ENCODE data around the gene CACNG6. TPM values are rescaled to one million over a fixed set of nuclear protein-coding genes. Genes with fewer than 3 reads are reported as not detected.
"Not testable (repeated sequence)": the region's sequence is repeated elsewhere in the genome, so short reads cannot be mapped to it uniquely, and the experiment has no call there.

The CACNG6 gene
- polyA plus RNA-seq, 1 experiment: 0.04 TPM

DNA sequence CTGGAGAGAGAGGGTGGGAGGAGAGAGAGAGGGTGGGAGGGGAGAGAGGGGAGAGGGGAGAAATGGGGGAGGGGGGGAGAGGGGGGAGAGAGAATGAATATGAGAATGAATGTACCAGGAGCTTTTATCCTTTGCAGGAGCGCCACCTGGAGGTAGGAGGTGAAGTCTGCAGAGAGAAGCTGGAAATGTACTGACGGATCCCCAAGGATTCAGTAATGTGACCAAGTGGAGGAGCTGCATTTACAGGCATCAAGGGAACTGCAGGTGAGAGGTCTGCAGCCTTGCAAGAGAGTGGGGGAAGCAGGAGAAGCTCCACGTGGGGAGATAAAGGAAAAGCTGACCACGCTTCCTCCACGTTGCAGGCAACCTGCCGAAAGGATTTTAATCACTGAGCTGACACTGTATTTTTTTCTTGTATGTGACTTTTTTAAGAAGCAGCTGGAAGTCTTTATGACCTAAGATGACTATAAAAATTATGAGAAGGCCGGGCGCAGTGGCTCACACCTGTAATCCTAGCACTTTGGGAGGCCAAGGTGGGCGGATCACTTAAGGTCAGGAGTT lies 38.6 kb downstream of the CACNG6 start:
- no peaks in the 10 kb centered on the region; the same call in 1 of the 2 replicates for H3K27me3 ChIP-seq (ENCODE audit: control insufficient read depth, insufficient read depth, low read length)
- no peak overlapping the region for H3K4me3 ChIP-seq (ENCODE audit: low read depth, low read length)
- ChIA-PET CTCF (interaction anchor here (0.6 to 9.3 kb wide), 23 partner anchors 9 to 275 kb away, joined by 3 to 182 read pairs (median 4); partner anchors contain the start of gene CACNG6), POLR2A (no interaction called here)
- no peaks in the 10 kb centered on the region for H3K36me3 ChIP-seq (ENCODE audit: control insufficient read depth, insufficient read depth, low read length)
- TF ChIP-seq, protein P1, sequence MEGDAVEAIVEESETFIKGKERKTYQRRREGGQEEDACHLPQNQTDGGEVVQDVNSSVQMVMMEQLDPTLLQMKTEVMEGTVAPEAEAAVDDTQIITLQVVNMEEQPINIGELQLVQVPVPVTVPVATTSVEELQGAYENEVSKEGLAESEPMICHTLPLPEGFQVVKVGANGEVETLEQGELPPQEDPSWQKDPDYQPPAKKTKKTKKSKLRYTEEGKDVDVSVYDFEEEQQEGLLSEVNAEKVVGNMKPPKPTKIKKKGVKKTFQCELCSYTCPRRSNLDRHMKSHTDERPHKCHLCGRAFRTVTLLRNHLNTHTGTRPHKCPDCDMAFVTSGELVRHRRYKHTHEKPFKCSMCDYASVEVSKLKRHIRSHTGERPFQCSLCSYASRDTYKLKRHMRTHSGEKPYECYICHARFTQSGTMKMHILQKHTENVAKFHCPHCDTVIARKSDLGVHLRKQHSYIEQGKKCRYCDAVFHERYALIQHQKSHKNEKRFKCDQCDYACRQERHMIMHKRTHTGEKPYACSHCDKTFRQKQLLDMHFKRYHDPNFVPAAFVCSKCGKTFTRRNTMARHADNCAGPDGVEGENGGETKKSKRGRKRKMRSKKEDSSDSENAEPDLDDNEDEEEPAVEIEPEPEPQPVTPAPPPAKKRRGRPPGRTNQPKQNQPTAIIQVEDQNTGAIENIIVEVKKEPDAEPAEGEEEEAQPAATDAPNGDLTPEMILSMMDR (IDR thresholded peaks at IDR 0.05; ENCODE audit: insufficient read depth, low read depth, low read length): peak; percentile 77
- DNase-seq (ENCODE audit: low read depth): no peak

DNA sequence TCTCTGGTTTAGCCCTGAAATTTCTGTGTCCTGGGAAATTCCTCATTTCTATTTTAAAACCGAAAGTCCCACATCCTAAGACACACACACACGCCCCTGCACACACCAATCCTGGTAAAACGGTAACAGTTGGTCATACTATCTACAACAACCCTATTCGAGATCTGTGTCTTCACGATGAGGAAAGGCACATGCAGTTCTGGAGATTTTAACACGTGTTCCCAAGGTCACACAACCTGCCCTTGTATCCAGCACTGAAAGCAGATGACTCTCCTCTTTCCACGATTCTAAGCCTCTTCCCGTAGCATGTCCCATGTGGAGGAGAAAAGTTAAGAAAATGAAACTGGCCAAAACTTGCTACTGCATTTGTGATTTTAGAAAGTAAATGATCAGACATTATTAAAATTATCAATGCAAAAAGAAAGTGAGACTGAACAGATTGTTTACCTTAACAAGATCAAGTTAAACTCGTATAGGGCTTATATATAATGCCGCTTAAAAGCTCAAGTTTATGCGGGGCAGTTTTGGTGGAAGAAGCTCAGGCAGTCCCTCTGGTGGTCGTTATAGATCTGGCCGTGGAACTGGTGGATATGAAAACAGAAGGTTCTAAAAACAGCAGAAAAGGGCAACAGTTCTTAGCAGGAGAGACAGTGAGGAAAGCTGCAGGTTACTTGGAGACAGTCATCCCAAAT lies 39.6 kb downstream of the CACNG6 start:
- CTCF ChIA-PET: interaction anchor here (0.9 to 2.3 kb wide), 17 partner anchors 8 to 259 kb away, joined by 3 to 13 read pairs (median 4); partner anchors contain the start of gene PRKCG
- H3K27me3 ChIP-seq (ENCODE audit: control insufficient read depth, insufficient read depth, low read length): no peaks in the 10 kb centered on the region; the same call in 1 of the 2 replicates
- no peak for DNase-seq (ENCODE audit: low read depth)
- TF ChIP-seq, protein P1 (IDR thresholded peaks at IDR 0.05; ENCODE audit: insufficient read depth, low read depth, low read length): peak; percentile 70
- no peaks in the 10 kb centered on the region for H3K36me3 ChIP-seq (ENCODE audit: control insufficient read depth, insufficient read depth, low read length)
- POLR2A ChIA-PET: interaction anchor here (0.6 kb wide), 1 partner anchor 10 kb away, joined by 4 read pairs; no protein-coding TSS in a partner anchor
- H3K4me3 ChIP-seq (ENCODE audit: low read depth, low read length): peak overlapping the region; percentile 9; the same call in 1 of the 2 replicates

DNA sequence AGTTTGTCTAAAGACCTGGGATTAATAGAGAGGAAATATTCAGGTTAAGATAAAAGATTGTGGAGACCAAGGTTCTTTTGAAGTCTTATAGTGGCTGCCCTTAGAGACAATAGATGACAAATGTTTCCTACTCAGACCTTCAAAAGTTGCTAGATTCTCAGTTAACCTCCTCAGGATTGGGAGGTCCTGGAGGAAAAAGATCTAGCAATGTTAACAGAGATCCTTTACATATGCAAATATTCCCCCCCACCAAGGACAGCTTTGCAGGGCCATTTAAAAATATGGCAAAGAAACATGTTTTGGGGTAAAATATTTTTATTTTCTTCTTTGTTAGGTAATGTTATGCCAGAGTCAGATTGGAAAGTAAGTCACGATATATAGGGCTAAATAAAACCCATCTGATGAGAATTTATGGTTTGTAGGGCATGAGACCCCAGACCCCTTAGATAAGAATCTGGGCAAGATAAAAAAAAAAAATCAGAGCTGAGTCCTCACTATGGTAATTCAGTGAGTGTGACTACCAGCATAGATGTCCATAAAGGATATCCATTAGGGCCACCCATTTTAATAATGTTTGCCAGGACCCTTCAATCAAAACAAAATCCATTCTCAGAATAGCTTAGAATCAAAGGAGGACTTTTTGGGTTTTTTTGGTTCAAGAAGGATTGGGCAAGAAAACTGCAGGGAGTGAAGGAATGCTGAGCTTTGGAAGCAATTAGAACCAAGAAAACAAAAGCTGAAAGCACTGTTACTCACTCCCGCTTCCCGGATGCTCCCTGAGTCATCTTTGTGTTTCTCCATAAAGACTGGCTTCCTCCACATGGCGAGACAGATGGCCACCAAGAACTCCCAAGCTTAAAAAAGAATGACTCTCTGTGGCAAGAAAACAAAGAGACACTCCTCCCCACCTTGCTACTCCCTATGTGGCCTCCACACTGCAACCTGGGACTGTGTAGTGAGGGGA lies 44.1 kb downstream of the CACNG6 start:
- H3K36me3 ChIP-seq (ENCODE audit: control insufficient read depth, insufficient read depth, low read length): no peaks in the 10 kb centered on the region
- TF ChIP-seq, protein P1 (IDR thresholded peaks at IDR 0.05; ENCODE audit: insufficient read depth, low read depth, low read length): no peak
- H3K27me3 ChIP-seq (ENCODE audit: control insufficient read depth, insufficient read depth, low read length): no peaks in the 10 kb centered on the region
- peak; percentile 78 for DNase-seq (ENCODE audit: low read depth)
- CTCF ChIA-PET: interaction anchor here (1.0 to 2.7 kb wide), 7 partner anchors 11 to 243 kb away, joined by 4 to 28 read pairs (median 4); no protein-coding TSS in a partner anchor
- no peak overlapping the region for H3K4me3 ChIP-seq (ENCODE audit: low read depth, low read length)
- POLR2A ChIA-PET: interaction anchor here (0.6 to 1.0 kb wide), 2 partner anchors 60 to 252 kb away, joined by 3 read pairs; no protein-coding TSS in a partner anchor

DNA sequence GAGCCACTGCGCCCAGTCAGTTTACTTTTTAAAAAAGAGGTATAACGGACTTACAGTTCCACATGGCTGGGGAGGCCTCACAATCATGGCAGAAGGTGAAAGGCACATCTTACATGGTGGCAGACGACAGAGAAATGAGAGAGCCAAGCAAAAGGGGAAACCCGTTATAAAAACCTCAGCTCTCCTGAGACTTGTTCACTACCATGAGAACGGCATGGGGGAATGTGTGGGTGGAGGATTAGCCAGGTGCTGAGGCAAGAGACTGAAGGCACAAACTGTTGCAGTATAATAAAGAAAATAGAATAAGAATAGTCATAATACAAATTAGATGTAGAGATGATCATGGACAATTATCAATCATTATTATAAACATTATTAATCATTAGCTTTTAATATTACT lies 45.1 kb downstream of the CACNG6 start:
- CTCF ChIA-PET: interaction anchor here (1.0 to 2.7 kb wide), 3 partner anchors 12 to 244 kb away, joined by 4 to 28 read pairs (median 5); no protein-coding TSS in a partner anchor
- H3K36me3 ChIP-seq (ENCODE audit: control insufficient read depth, insufficient read depth, low read length); DNase-seq (ENCODE audit: low read depth); POLR2A ChIA-PET; H3K4me3 ChIP-seq (ENCODE audit: low read depth, low read length); H3K27me3 ChIP-seq (ENCODE audit: control insufficient read depth, insufficient read depth, low read length): not testable (repeated sequence)

DNA sequence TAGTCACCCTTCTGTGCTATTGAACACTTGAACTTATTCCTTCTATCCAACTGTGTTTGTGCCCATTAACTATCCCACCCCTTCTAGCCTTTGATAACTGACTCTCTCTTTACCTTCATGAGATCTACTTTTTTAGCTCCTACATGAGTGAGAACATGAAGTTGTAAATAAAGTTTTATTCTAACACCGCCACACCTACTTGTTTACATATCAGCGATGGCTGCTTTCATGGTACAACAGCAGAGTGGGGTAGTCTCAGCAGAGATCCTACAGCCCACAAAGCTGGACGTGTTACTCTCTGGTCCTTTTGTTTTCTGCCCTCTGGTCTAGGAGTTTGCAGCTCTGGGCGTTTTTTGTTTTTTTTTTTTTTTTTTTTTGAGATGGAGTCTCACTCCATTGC lies 48.6 kb downstream of the CACNG6 start:
- CTCF ChIA-PET: interaction anchor here (0.8 to 4.4 kb wide), 3 partner anchors 9 to 16 kb away, joined by 3 to 20 read pairs (median 17); no protein-coding TSS in a partner anchor
- POLR2A ChIA-PET: no interaction called here

More for the DNA sequence above, 48.6 kb downstream of the CACNG6 start:
- no peaks in the 10 kb centered on the region for H3K27me3 ChIP-seq (ENCODE audit: control insufficient read depth, insufficient read depth, low read length)
- DNase-seq (ENCODE audit: low read depth): no peak
- H3K4me3 ChIP-seq (ENCODE audit: low read depth, low read length): no peak overlapping the region
- no peaks in the 10 kb centered on the region for H3K36me3 ChIP-seq (ENCODE audit: control insufficient read depth, insufficient read depth, low read length)
- TF ChIP-seq, protein P1 (IDR thresholded peaks at IDR 0.05; ENCODE audit: insufficient read depth, low read depth, low read length): no peak

All from BJ (cell line).